ENCODE data around the gene LRRC38.

DNA sequence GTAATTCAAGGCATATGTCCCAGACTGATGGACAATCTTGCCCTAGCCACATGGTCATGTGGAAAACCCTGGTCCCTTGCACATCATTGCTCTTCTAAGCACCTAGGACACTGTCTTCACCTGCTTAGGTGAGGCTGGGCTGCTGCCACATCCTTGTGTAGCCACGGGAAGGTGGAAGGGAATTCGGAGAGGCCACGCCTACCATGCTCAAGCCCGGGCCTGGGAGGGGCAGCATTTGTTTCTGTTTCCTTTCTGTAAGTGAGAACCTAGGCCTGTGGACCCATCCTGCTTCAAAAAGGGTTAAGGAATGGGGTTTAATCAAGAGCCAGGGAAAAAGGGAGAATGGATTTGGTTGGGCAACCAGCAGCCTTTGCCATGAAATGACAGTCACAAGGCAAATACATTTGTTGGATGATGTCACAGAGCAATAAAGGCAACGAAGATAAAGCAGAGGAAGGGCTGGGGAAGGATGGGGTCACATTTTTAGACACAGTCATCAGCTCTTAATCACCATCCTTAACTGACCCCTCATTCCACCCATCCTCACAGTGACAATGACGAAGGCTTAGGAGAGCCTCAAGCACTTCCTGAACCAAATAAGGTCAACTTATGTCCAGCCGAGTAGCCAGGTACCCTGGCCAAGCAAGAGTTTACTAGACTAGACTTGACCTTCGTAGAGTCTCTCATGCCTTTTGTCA, 10.1 kb upstream of the LRRC38 start:
- TF ChIP-seq, protein P1, sequence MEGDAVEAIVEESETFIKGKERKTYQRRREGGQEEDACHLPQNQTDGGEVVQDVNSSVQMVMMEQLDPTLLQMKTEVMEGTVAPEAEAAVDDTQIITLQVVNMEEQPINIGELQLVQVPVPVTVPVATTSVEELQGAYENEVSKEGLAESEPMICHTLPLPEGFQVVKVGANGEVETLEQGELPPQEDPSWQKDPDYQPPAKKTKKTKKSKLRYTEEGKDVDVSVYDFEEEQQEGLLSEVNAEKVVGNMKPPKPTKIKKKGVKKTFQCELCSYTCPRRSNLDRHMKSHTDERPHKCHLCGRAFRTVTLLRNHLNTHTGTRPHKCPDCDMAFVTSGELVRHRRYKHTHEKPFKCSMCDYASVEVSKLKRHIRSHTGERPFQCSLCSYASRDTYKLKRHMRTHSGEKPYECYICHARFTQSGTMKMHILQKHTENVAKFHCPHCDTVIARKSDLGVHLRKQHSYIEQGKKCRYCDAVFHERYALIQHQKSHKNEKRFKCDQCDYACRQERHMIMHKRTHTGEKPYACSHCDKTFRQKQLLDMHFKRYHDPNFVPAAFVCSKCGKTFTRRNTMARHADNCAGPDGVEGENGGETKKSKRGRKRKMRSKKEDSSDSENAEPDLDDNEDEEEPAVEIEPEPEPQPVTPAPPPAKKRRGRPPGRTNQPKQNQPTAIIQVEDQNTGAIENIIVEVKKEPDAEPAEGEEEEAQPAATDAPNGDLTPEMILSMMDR (conservative IDR thresholded peaks at IDR 0.05; ENCODE audit: low read depth, low read length): no peak
- TF ChIP-seq POLR2A (IDR thresholded peaks at IDR 0.05; ENCODE audit: low read depth, low read length) (no peak), BHLHE40 (IDR thresholded peaks at IDR 0.05; ENCODE audit: low read depth, low read length) (no peak), CEBPB (IDR thresholded peaks at IDR 0.05; ENCODE audit: low read depth, low read length) (no peak), FOS (IDR thresholded peaks at IDR 0.05; ENCODE audit: low read depth, low read length) (no peak), MAFK (IDR thresholded peaks at IDR 0.05; ENCODE audit: low read depth, low read length) (no peak), RCOR1 (IDR thresholded peaks at IDR 0.05; ENCODE audit: insufficient replicate concordance, low read length) (no peak), MXI1 (IDR thresholded peaks at IDR 0.05; ENCODE audit: borderline replicate concordance, low read depth, low read length) (no peak)
- TF ChIP-seq, protein P2, sequence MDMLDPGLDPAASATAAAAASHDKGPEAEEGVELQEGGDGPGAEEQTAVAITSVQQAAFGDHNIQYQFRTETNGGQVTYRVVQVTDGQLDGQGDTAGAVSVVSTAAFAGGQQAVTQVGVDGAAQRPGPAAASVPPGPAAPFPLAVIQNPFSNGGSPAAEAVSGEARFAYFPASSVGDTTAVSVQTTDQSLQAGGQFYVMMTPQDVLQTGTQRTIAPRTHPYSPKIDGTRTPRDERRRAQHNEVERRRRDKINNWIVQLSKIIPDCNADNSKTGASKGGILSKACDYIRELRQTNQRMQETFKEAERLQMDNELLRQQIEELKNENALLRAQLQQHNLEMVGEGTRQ (IDR thresholded peaks at IDR 0.05; ENCODE audit: low read depth, low read length): no peak
